ENCODE data around the gene KPNA3. TPM values are rescaled to one million over a fixed set of nuclear protein-coding genes. Genes with fewer than 3 reads are reported as not detected.

The KPNA3 gene
- total and polyA plus RNA-seq, 4 donors, result 10.9 to 22.0 (median 16.6) TPM

DNA sequence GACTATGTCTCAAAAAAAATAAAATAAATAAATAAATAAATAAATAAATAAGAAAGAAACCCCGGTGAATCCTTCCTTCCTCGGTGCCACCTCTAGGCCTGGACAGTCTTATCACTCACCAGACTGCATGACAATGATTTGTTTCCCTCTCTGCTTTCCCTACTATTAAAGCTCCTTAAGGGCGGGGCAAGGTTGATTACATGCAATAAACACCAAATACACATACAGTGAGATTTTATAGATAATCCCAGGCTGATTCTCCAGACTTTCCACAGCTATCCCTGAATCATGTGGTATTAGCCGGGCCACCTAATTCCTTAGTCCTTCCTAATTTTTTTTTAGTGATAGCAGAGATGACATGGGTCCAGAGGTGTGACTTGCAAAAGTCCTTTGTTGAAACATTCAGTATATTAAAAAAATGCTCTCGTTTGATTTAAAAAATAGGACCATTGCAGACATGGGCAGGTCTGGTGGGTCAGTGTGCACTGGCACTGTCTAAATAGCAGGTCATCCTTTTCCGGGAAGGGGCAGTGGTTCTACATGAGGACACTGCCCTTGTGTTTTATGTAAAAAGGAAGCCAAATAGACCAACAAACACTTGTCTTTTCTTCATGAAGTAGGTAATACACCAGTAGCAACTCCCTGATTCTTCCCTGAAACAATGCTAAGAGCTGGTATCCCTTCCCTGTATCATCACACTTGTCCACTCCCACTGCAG is 115.7 kb downstream of the KPNA3 start:
- H3K27ac ChIP-seq (ENCODE audit: low read depth in 1 of 2, low read length in 2 of 2), result no peak overlapping the region
- no peaks in the 10 kb centered on the region for H3K27me3 ChIP-seq (ENCODE audit: control insufficient read depth in 4 of 4, insufficient read depth in 4 of 4, low read length in 3 of 4)
- H3K4me1 ChIP-seq (ENCODE audit: control insufficient read depth in 4 of 4, insufficient read depth in 4 of 4, low read length in 3 of 4), result peaks cover 0 to 10% (median 8%) of the 10 kb centered on the region in 4 donors
- no peaks in the 10 kb centered on the region for H3K9me3 ChIP-seq (ENCODE audit: control insufficient read depth in 4 of 4, low read length in 3 of 4)
- no peak for DNase-seq (ENCODE audit: low spot score)
- H3K4me3 ChIP-seq (ENCODE audit: low read depth in 1 of 3, low read length in 3 of 3), result no peak overlapping the region
- no peak overlapping the region for H3K9ac ChIP-seq (ENCODE audit: low read depth in 1 of 2, low read length in 2 of 2)
- 72% methylated on average over 6 of the region's 6 CpGs for WGBS
- peaks cover 0 to 7% (median under 1%) of the 10 kb centered on the region in 4 donors for H3K36me3 ChIP-seq (ENCODE audit: control insufficient read depth in 4 of 4, insufficient read depth in 3 of 4, low read depth in 1 of 4, low read length in 3 of 4)
- TF ChIP-seq TAF1 (conservative IDR thresholded peaks at IDR 0.05) (no peak), RXRA (IDR thresholded peaks at IDR 0.05) (peak in 1 of 2 donors; percentile 36)

DNA sequence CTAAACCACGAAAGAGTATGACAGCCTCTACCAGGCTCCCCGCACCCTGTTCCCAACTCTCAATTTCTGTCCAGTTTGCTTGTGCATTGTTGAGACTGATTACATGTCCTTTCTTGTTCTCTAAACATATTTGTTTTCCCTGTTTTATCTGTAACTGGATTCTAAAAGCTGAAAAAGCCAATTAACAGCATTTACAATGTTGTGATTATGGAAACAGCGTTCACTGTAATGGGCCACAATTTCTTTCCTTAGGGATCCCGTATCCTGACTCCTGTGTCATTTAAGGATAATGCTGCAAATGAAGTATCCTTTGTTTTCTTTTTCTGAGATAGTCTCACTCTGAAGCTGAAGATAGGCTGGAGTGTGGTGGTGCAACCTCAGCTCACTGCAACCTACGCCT is 121.7 kb downstream of the KPNA3 start:
- no peak overlapping the region for H3K9ac ChIP-seq (ENCODE audit: low read depth in 1 of 2, low read length in 2 of 2)
- H3K4me1 ChIP-seq (ENCODE audit: control insufficient read depth in 4 of 4, insufficient read depth in 4 of 4, low read length in 3 of 4), result peaks cover 0 to 9% (median 9%) of the 10 kb centered on the region in 4 donors
- no peak for DNase-seq (ENCODE audit: low spot score)
- peaks cover under 1 to 23% (median 6%) of the 10 kb centered on the region in 4 donors for H3K36me3 ChIP-seq (ENCODE audit: control insufficient read depth in 4 of 4, insufficient read depth in 3 of 4, low read depth in 1 of 4, low read length in 3 of 4)
- H3K9me3 ChIP-seq (ENCODE audit: control insufficient read depth in 4 of 4, low read length in 3 of 4), result no peaks in the 10 kb centered on the region
- 86% methylated on average over 5 of the region's 5 CpGs for WGBS
- no peaks in the 10 kb centered on the region for H3K27me3 ChIP-seq (ENCODE audit: control insufficient read depth in 4 of 4, insufficient read depth in 4 of 4, low read length in 3 of 4)
- no peak overlapping the region for H3K27ac ChIP-seq (ENCODE audit: low read depth in 1 of 2, low read length in 2 of 2)
- TF ChIP-seq RAD21 (IDR thresholded peaks at IDR 0.05) (no peak), HNF4G (IDR thresholded peaks at IDR 0.05) (no peak), HNF4A (conservative IDR thresholded peaks at IDR 0.05) (no peak), RXRA (IDR thresholded peaks at IDR 0.05) (no peak), YY1 (IDR thresholded peaks at IDR 0.05) (no peak), SP1 (IDR thresholded peaks at IDR 0.05) (no peak), FOXA2 (IDR thresholded peaks at IDR 0.05) (no peak), GABPA (IDR thresholded peaks at IDR 0.05 in 1 of 2, conservative IDR thresholded peaks at IDR 0.05 in 1 of 2) (no peak), EGR1 (IDR thresholded peaks at IDR 0.05; ENCODE audit: low read depth in 2 of 2) (no peak)
- TF ChIP-seq, protein P1, sequence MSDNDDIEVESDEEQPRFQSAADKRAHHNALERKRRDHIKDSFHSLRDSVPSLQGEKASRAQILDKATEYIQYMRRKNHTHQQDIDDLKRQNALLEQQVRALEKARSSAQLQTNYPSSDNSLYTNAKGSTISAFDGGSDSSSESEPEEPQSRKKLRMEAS (IDR thresholded peaks at IDR 0.05), result no peak
- TF ChIP-seq, protein P2, sequence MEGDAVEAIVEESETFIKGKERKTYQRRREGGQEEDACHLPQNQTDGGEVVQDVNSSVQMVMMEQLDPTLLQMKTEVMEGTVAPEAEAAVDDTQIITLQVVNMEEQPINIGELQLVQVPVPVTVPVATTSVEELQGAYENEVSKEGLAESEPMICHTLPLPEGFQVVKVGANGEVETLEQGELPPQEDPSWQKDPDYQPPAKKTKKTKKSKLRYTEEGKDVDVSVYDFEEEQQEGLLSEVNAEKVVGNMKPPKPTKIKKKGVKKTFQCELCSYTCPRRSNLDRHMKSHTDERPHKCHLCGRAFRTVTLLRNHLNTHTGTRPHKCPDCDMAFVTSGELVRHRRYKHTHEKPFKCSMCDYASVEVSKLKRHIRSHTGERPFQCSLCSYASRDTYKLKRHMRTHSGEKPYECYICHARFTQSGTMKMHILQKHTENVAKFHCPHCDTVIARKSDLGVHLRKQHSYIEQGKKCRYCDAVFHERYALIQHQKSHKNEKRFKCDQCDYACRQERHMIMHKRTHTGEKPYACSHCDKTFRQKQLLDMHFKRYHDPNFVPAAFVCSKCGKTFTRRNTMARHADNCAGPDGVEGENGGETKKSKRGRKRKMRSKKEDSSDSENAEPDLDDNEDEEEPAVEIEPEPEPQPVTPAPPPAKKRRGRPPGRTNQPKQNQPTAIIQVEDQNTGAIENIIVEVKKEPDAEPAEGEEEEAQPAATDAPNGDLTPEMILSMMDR (IDR thresholded peaks at IDR 0.05; ENCODE audit: low read depth, low read length, missing input control), result no peak
- TF ChIP-seq, protein P3, sequence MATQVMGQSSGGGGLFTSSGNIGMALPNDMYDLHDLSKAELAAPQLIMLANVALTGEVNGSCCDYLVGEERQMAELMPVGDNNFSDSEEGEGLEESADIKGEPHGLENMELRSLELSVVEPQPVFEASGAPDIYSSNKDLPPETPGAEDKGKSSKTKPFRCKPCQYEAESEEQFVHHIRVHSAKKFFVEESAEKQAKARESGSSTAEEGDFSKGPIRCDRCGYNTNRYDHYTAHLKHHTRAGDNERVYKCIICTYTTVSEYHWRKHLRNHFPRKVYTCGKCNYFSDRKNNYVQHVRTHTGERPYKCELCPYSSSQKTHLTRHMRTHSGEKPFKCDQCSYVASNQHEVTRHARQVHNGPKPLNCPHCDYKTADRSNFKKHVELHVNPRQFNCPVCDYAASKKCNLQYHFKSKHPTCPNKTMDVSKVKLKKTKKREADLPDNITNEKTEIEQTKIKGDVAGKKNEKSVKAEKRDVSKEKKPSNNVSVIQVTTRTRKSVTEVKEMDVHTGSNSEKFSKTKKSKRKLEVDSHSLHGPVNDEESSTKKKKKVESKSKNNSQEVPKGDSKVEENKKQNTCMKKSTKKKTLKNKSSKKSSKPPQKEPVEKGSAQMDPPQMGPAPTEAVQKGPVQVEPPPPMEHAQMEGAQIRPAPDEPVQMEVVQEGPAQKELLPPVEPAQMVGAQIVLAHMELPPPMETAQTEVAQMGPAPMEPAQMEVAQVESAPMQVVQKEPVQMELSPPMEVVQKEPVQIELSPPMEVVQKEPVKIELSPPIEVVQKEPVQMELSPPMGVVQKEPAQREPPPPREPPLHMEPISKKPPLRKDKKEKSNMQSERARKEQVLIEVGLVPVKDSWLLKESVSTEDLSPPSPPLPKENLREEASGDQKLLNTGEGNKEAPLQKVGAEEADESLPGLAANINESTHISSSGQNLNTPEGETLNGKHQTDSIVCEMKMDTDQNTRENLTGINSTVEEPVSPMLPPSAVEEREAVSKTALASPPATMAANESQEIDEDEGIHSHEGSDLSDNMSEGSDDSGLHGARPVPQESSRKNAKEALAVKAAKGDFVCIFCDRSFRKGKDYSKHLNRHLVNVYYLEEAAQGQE (IDR thresholded peaks at IDR 0.05), result no peak
- TF ChIP-seq, protein P4, sequence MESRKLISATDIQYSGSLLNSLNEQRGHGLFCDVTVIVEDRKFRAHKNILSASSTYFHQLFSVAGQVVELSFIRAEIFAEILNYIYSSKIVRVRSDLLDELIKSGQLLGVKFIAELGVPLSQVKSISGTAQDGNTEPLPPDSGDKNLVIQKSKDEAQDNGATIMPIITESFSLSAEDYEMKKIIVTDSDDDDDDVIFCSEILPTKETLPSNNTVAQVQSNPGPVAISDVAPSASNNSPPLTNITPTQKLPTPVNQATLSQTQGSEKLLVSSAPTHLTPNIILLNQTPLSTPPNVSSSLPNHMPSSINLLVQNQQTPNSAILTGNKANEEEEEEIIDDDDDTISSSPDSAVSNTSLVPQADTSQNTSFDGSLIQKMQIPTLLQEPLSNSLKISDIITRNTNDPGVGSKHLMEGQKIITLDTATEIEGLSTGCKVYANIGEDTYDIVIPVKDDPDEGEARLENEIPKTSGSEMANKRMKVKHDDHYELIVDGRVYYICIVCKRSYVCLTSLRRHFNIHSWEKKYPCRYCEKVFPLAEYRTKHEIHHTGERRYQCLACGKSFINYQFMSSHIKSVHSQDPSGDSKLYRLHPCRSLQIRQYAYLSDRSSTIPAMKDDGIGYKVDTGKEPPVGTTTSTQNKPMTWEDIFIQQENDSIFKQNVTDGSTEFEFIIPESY (IDR thresholded peaks at IDR 0.05), result no peak
- TF ChIP-seq, protein P5, sequence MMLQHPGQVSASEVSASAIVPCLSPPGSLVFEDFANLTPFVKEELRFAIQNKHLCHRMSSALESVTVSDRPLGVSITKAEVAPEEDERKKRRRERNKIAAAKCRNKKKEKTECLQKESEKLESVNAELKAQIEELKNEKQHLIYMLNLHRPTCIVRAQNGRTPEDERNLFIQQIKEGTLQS (IDR thresholded peaks at IDR 0.05), result no peak
- no peak overlapping the region for H3K4me3 ChIP-seq (ENCODE audit: low read depth in 1 of 3, low read length in 3 of 3)

Measured in liver (tissue), 9 donors.